Astrocyte of the cerebellum (primary cell): ENCODE results near the gene SMCO4.
"Not testable (repeated sequence)": the region's sequence is repeated elsewhere in the genome, so short reads cannot be mapped to it uniquely, and the experiment has no call there.

ENCODE experiments used
- DNase-seq: peaks from one replicate; pipeline ENCODE4 v3.0.0-alpha.2; 2011; ENCODE audit warnings: low read depth
- H3K4me3 ChIP-seq: 2 replicates; pipeline ENCODE4 v1.5.1; 2011; ENCODE audit warnings: mild to moderate bottlenecking, low read depth, low read length, moderate library complexity
- in situ Hi-C: cut with HindIII; loops from 2 replicates; pipeline ENCODE4 v1.10.0; 2017; ENCODE audit warnings: low sequenced_read_pairs
- TF ChIP-seq, protein P1 (sequence below): IDR thresholded peaks from 2 replicates; pipeline ENCODE4 v1.5.1; 2012; ENCODE audit warnings: low read length, low read depth, moderate library complexity, mild to moderate bottlenecking; ENCODE audit errors: missing control alignments

The SMCO4 gene

DNA sequence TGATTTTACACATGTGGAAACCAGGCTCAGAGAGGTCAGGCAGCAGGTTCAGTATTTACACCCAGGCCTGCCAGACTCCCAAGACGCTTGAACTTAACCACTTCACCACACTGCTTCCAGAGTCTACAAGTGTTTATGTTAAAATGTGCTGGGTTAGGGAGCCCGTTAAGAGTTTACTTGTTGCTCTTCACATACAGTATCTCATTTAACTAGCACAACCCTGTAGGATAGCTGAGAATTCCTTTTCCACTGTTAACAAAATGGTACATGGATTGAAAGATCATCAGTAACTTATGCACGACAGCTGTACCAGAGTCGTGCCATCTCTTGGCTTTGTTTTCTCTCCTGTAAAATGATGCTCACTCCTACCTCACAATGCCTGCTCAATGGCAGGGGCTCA is 2.9 kb downstream of the SMCO4 start:
- in situ Hi-C loops = no loop called here

DNA sequence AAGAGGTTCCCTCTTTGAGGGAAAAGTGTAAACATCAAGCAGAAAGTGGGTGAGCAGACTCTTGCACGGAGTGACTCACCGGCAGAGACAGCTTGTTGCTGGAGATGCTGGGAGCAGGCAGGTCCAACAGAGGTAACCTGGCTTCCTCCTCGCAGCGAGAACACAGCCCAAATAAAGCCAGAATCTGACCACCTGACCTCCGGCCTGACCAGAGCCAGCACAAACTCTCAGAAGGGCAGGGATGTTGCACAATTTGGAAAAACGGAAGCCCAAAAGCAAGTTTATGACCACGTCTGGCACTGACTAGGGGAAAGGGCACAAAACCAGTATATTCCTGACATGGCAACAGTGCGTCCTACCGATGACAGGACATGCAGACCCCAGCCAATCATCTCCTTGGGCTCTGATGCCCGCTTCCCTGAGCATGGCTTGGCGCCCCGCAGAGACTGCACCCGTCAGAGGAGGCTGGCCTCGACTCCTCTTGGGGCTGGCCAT is 5.4 kb downstream of the SMCO4 start:
- in situ Hi-C loops = no loop called here
- DNase-seq = no peak
- H3K4me3 ChIP-seq = no peak overlapping the region
- TF ChIP-seq, protein P1, sequence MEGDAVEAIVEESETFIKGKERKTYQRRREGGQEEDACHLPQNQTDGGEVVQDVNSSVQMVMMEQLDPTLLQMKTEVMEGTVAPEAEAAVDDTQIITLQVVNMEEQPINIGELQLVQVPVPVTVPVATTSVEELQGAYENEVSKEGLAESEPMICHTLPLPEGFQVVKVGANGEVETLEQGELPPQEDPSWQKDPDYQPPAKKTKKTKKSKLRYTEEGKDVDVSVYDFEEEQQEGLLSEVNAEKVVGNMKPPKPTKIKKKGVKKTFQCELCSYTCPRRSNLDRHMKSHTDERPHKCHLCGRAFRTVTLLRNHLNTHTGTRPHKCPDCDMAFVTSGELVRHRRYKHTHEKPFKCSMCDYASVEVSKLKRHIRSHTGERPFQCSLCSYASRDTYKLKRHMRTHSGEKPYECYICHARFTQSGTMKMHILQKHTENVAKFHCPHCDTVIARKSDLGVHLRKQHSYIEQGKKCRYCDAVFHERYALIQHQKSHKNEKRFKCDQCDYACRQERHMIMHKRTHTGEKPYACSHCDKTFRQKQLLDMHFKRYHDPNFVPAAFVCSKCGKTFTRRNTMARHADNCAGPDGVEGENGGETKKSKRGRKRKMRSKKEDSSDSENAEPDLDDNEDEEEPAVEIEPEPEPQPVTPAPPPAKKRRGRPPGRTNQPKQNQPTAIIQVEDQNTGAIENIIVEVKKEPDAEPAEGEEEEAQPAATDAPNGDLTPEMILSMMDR = no peak

More for the DNA sequence above, 2.9 kb downstream of the SMCO4 start:
- no peak overlapping the region for H3K4me3 ChIP-seq
- TF ChIP-seq, protein P1 = no peak
- no peak for DNase-seq

DNA sequence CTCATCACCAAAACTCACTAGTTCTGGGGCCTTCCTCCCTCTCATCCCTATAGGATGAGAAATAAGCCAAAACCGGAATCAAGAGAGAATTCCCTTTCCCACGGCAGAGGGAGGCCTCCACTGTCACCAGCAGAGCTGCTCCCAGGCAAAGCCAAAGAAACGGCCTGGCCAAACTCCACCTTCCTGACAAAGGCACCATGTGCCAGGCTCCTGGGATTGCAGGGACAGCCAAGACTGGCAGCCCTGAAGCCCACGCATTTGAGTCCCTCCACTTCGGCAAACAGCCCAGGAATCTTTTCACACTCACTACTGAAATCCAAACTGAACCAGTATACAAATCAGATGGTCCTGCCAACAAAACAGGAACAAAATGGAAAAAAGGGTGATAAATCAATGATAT is 6.1 kb downstream of the SMCO4 start:
- H3K4me3 ChIP-seq = no peak overlapping the region
- TF ChIP-seq, protein P1 = no peak
- in situ Hi-C loops = no loop called here
- no peak for DNase-seq

DNA sequence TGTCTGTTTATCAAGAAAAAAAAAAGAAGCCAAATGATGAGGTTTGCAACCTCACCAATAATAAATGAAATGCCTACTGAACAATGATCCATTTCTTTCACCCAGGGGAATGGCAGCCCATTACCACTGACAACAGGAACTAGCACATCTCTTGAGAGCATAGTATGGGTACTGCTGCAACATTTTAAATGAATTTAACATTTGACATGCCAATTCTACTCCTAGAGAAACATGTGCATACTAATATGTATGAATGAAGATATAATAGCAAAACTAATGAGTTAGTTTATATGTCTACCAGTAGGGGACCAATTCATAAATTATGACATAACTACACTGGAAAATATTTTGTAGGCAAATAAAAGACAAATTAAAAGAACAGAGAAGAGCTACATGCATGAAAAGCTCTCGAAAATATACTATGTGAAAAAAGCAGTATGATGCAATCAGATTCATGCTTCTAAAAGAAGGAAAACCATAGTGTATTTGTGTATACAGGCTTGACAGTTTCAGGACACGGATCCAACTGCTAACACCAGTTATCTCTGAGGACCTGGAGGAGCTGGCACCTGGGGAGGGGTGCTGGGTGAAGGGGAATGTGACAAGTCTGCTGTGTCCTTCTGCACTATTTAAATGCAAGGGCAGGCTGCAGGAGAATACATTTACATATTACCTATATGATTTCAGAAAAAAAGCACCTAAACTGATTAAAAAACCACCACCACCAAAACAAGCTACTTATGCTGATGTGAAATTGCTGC is 6.9 kb downstream of the SMCO4 start:
- no peak overlapping the region for H3K4me3 ChIP-seq
- in situ Hi-C loops = no loop called here
- no peak for DNase-seq
- TF ChIP-seq, protein P1 = no peak

DNA sequence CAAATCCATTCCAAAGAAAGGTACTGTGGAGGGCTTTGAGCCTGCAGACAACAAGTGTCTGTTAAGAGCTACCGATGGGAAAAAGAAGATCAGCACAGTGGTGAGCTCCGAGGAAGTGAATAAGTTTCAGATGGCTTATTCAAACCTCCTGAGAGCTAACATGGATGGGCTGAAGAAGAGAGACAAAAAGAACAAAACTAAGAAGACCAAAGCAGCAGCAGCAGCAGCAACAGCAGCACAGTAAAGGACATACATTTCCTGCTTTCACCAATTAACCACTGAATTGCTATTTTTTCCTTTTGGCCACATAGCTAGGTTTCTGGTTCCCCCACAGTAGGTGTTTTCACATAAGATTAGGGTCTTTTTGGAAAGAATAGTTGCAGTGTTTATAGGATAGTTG is 7.6 kb downstream of the SMCO4 start:
- H3K4me3 ChIP-seq, DNase-seq, in situ Hi-C loops: not testable (repeated sequence)

DNA sequence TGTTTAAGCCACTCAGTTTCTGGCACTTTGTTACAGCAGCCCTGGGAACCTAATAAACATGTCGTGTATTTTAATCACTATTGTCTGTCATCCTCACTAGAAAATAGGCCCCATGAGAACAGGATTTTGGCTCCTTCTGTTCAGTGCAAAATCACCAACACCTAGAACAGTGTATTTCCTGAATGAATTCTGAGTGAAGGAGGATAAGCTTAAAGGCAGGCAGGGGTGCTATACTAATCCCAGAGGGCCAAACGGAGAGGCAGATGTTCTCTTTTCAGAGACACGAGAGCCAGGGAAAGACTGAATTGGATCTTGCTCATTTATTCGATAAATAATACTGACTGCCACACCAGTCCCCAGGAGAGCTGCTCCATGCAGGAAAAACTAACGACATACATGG is 10.4 kb downstream of the SMCO4 start:
- H3K4me3 ChIP-seq = no peak overlapping the region
- no peak for DNase-seq
- TF ChIP-seq, protein P1 = no peak
- in situ Hi-C loops = no loop called here

DNA sequence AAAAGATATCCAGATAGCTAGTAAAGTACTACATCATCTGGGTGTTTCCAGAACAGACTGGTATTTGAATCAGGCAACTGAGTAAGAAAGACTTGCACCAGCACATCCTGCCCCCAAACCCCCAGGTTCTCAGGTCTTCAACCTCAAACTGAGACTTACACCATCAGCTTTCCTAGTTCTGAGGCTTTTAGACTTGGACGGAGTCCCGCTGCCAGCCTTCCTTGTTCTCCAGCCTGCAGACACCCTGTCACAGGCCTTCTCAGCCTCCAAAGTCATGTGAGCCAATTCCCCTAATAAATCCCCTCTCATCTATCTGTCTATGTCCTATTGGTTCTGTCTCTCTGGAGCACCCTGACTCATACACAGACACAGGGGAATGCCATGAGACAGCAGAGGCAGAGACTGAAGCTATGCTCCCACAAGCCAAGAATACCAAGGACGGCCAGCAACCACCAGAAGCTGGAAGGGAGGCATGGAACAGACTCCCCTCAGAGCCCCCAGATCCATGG is 10.9 kb downstream of the SMCO4 start:
- in situ Hi-C loops = no loop called here
- no peak overlapping the region for H3K4me3 ChIP-seq
- TF ChIP-seq, protein P1 = no peak
- no peak for DNase-seq
